Calu3 (cell line): Measurements from ENCODE around the gene HOXB2. TPM values are rescaled to one million over a fixed set of nuclear protein-coding genes. Genes with fewer than 3 reads are reported as not detected.

Source experiments
- BruUV-seq: library from RNA; stranded (reverse); fragments of 400-500 nt; replicated peaks from 2 replicates; lab custom pipeline; 2021; lab: Mats Ljungman, UMichigan
- CTCF ChIA-PET: fragments of 300-600 bp; sonication (Branson Sonifier 250); formaldehyde crosslinking; loops from one replicate; lab custom pipeline; 2022; ENCODE audit warnings: antibody characterized with exemption; lab: Charles Lee
- DNase-seq: peaks from one replicate; pipeline ENCODE4 v3.0.0; 2022
- H3K27ac Mint-ChIP-seq: one replicate; pipeline ENCODE4 v1.8.0; 2022; ENCODE audit warnings: mixed read lengths; ENCODE audit not compliant: unreplicated experiment
- H3K27me3 Mint-ChIP-seq: one replicate; pipeline ENCODE4 v1.8.0; 2022; ENCODE audit warnings: mixed read lengths; ENCODE audit not compliant: unreplicated experiment
- H3K36me3 Mint-ChIP-seq: one replicate; pipeline ENCODE4 v1.8.0; 2022; ENCODE audit warnings: mild to moderate bottlenecking, moderate library complexity, mixed read lengths; ENCODE audit not compliant: insufficient read depth, unreplicated experiment
- H3K4me1 Mint-ChIP-seq: one replicate; pipeline ENCODE4 v1.8.0; 2022; ENCODE audit warnings: mild to moderate bottlenecking, low read depth, mixed read lengths; ENCODE audit not compliant: unreplicated experiment
- H3K4me3 Mint-ChIP-seq: one replicate; pipeline ENCODE4 v1.8.0; 2022; ENCODE audit warnings: mild to moderate bottlenecking, low read depth, moderate library complexity, mixed read lengths; ENCODE audit not compliant: unreplicated experiment
- H3K9me3 Mint-ChIP-seq: one replicate; pipeline ENCODE4 v1.8.0; 2022; ENCODE audit warnings: low read depth, mixed read lengths; ENCODE audit not compliant: unreplicated experiment
- intact Hi-C: fragments of 100-400 bp; cut with micrococcal nuclease; formaldehyde crosslinking; loops from one replicate; pipeline ENCODE4 v1.10.0; 2022; ENCODE audit not compliant: unreplicated experiment
- total RNA-seq: library from RNA; stranded (reverse); gene quantifications from 2 replicates; pipeline ENCODE4 v1.2.3, GENCODE V29; 2022
- TF ChIP-seq, protein P1 (sequence below): fragments of 200-600 bp; IDR thresholded peaks from one replicate; pipeline ENCODE4 v1.8.0; 2022; ENCODE audit warnings: antibody characterized with exemption; ENCODE audit not compliant: unreplicated experiment

Gene HOXB2
- total RNA-seq, 1 experiment from 2014 or later: 24.5 TPM

DNA sequence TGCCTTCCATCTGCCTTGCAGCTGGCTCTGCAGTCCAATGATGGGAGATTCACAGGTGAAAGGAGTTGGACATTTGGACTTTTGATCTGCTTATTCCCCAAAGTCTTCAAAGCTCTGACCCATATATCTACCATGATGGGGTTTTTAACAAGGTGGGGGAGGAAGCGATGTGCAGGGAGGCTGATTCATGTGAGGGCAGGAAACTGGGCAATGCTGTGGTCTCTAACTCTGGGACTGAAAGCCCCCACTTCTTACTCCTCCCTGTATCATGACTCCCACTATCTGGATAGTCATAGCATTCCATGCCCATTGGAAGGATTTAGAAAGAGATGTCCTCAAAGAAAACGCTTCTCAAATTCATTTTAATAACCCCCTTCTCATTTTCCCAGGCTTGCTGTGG, 30.4 kb downstream of the HOXB2 start:
- Mint-ChIP-seq H3K27ac (no peak overlapping the region), H3K9me3 (no peaks in the 10 kb centered on the region), H3K36me3 (no peaks in the 10 kb centered on the region), H3K4me3 (no peak overlapping the region), H3K4me1 (no peaks in the 10 kb centered on the region), H3K27me3 (peaks cover 85% of the 10 kb centered on the region)
- no peak for DNase-seq
- TF ChIP-seq, protein P1, sequence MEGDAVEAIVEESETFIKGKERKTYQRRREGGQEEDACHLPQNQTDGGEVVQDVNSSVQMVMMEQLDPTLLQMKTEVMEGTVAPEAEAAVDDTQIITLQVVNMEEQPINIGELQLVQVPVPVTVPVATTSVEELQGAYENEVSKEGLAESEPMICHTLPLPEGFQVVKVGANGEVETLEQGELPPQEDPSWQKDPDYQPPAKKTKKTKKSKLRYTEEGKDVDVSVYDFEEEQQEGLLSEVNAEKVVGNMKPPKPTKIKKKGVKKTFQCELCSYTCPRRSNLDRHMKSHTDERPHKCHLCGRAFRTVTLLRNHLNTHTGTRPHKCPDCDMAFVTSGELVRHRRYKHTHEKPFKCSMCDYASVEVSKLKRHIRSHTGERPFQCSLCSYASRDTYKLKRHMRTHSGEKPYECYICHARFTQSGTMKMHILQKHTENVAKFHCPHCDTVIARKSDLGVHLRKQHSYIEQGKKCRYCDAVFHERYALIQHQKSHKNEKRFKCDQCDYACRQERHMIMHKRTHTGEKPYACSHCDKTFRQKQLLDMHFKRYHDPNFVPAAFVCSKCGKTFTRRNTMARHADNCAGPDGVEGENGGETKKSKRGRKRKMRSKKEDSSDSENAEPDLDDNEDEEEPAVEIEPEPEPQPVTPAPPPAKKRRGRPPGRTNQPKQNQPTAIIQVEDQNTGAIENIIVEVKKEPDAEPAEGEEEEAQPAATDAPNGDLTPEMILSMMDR: no peak
- BruUV-seq: no TSS peak
- intact Hi-C loops: no loop called here
- CTCF ChIA-PET: interaction anchor here (0.6 to 1.2 kb wide), 2 partner anchors 9 to 898 kb away, joined by 3 to 4 read pairs; no protein-coding TSS in a partner anchor

DNA sequence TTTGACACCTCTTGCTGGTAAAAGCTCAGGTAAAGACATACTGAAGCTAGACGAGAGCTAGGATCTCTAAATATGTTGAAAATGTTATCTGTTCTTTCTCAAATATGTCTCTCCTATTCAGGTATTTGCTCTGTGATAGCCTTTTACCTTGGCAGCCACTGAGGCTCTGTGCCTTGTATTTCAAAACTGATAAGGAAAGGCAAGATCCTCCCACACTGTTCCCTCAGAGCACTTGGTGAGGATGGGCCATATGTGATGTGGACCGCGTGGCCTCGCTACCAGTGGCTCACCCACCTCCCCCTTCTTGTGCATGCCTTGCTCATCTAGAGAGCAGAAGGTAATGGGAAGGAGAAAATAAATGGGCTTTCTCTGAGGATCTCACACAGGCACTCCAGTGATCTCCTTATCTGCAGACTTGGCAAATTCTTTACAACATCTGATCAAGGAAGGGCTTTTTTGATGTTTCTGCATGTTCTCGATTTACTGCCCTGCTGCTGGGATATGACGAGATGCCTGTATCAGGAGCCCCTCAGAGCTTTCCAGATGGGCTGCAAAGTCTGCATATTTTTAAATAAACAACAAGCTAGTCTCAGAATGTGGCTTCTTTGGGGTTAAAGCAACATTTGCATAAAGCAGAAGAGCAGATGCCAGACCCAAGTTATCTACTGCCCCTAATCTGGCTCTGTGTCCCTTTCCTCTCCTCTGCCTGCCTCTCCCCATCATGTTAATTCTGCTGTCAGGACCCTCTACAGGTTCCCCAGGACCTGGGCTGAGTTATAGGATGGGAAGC, 31.0 kb downstream of the HOXB2 start:
- TF ChIP-seq, protein P1: no peak
- BruUV-seq: no TSS peak
- H3K27me3 Mint-ChIP-seq: peaks cover 78% of the 10 kb centered on the region
- no peaks in the 10 kb centered on the region for H3K9me3 Mint-ChIP-seq
- H3K27ac Mint-ChIP-seq: no peak overlapping the region
- no peak overlapping the region for H3K4me3 Mint-ChIP-seq
- H3K4me1 Mint-ChIP-seq: no peaks in the 10 kb centered on the region
- no peak for DNase-seq
- intact Hi-C loops: no loop called here
- no peaks in the 10 kb centered on the region for H3K36me3 Mint-ChIP-seq
- CTCF ChIA-PET: interaction anchor here (0.6 to 1.7 kb wide), 6 partner anchors 8 to 897 kb away, joined by 3 to 5 read pairs (median 4); no protein-coding TSS in a partner anchor

DNA sequence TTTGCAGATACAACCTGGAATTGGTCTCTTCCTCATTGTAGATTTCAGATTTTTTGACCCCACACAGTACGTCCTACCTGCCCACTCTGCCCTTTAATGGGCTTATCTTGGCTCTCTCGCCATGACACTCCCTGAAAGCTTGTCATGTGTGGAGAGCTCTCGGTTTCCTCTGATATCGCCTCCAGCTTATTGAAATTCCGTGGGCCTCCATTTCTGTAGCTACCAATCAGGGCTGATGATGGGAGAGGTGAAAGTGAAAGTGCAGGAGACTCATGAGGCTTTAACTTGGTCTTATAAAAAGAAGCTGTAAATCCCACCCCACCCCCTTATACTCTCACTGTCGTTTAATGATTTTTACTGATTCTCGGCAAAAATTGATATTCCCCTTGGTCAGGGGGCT, 31.8 kb downstream of the HOXB2 start:
- TF ChIP-seq, protein P1: no peak
- CTCF ChIA-PET: interaction anchor here (0.6 to 1.7 kb wide), 4 partner anchors 9 to 130 kb away, joined by 3 to 5 read pairs (median 4); no protein-coding TSS in a partner anchor
- DNase-seq: no peak
- Mint-ChIP-seq H3K4me3 (no peak overlapping the region), H3K27me3 (peaks cover 77% of the 10 kb centered on the region), H3K36me3 (no peaks in the 10 kb centered on the region), H3K9me3 (no peaks in the 10 kb centered on the region), H3K27ac (no peak overlapping the region), H3K4me1 (no peaks in the 10 kb centered on the region)
- intact Hi-C loops: no loop called here
- BruUV-seq: no TSS peak

DNA sequence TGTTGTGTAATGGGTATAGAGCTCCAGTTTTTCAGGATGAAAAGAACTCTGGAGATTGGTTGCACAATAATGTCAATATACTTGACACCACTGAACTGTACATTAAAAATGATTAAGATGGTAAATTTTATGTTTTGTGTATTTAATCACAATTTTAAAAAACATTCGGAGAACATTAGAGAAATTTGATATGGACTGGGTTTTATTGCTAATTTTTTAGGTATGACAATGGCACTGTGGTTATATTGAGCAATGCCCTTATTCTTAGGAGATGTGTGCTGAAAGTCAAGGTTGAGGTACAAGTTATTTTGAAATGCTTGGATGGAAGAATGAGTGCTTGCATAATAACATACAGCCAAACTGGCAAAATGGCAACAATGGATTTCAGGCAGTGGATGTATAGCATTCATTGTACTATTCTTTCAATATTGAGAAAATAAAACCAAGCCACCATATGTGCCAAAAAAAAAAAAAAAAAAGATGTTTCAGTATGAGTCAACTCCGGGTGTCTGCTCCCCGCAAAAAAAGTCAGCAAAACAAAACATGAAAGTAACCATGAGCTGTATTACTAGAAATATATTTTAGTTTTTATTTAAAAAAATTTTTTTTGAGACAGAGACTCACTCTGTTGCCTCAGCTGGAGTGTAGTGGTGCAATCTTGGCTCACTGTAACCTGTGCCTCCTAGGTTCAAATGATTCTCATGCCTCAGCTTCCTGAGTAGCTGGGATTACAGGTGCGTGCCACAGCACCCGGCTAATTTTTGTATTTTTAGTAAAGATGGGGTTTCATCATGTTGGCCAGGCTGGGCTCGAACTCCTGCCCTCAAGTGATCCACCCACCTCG, 33.9 kb downstream of the HOXB2 start:
- CTCF ChIA-PET: interaction anchor here (0.7 kb wide), 4 partner anchors 17 to 207 kb away, joined by 3 to 6 read pairs (median 4); no protein-coding TSS in a partner anchor
- TF ChIP-seq, protein P1: no peak
- Mint-ChIP-seq H3K27ac (no peak overlapping the region), H3K4me1 (peaks cover 4% of the 10 kb centered on the region), H3K9me3 (no peaks in the 10 kb centered on the region), H3K4me3 (no peak overlapping the region), H3K36me3 (no peaks in the 10 kb centered on the region), H3K27me3 (peaks cover 56% of the 10 kb centered on the region)
- no peak for DNase-seq
- no TSS peak for BruUV-seq
- intact Hi-C loops: no loop called here
